Glutamatergic neuron (in vitro differentiated cells): ENCODE results near the gene RASSF5. TPM values are rescaled to one million over a fixed set of nuclear protein-coding genes. Genes with fewer than 3 reads are reported as not detected.
A peak's percentile ranks its signal among the peaks of the same experiment; 100 is the strongest.

Source experiments
- DNase-seq: peaks from one replicate; pipeline ENCODE4 v3.0.0; 2022
- H3K27ac Mint-ChIP-seq: one replicate; pipeline ENCODE4 v1.8.0; 2020; ENCODE audit warnings: mild to moderate bottlenecking, mixed read lengths, inconsistent platforms; ENCODE audit not compliant: unreplicated experiment
- H3K27me3 Mint-ChIP-seq: one replicate; pipeline ENCODE4 v1.8.0; 2020; ENCODE audit warnings: mild to moderate bottlenecking, moderate library complexity, mixed read lengths, inconsistent platforms; ENCODE audit not compliant: unreplicated experiment
- H3K36me3 Mint-ChIP-seq: one replicate; pipeline ENCODE4 v1.8.0; 2020; ENCODE audit warnings: mild to moderate bottlenecking, mixed read lengths, inconsistent platforms; ENCODE audit not compliant: unreplicated experiment
- H3K4me1 Mint-ChIP-seq: one replicate; pipeline ENCODE4 v1.8.0; 2020; ENCODE audit warnings: mild to moderate bottlenecking, low read depth, mixed read lengths, inconsistent platforms; ENCODE audit not compliant: unreplicated experiment
- H3K4me3 Mint-ChIP-seq: one replicate; pipeline ENCODE4 v1.8.0; 2020; ENCODE audit warnings: mild to moderate bottlenecking, mixed read lengths, inconsistent platforms; ENCODE audit not compliant: unreplicated experiment
- H3K9me3 Mint-ChIP-seq: one replicate; pipeline ENCODE4 v1.8.0; 2020; ENCODE audit warnings: mild to moderate bottlenecking, moderate library complexity, mixed read lengths, inconsistent platforms; ENCODE audit not compliant: unreplicated experiment
- CTCF ChIP-seq: fragments of 200-600 bp; sonication (generic); IDR thresholded peaks from one replicate; pipeline ENCODE4 v1.5.0; 2021; ENCODE audit not compliant: partially characterized antibody, unreplicated experiment
- total RNA-seq: library from RNA; stranded (reverse); fragmentation: NEBNext Ultra II Directional; extraction: Animal tissue kit (Norgen Biotek cat#: 25700); gene quantifications from one replicate; pipeline ENCODE4 v1.2.1, GENCODE V29; 2021; ENCODE audit not compliant: unreplicated experiment

The RASSF5 gene
- total RNA-seq, 1 donor from 2014 or later = 2.7 TPM

GRCh38 chr1:206518743-206519142, 11.4 kb downstream of the RASSF5 start:
- no peaks in the 10 kb centered on the region for H3K9me3 Mint-ChIP-seq
- H3K27me3 Mint-ChIP-seq = peaks cover 8% of the 10 kb centered on the region
- peak overlapping the region; percentile 75 for H3K4me3 Mint-ChIP-seq
- TF ChIP-seq CTCF = no peak
- no peaks in the 10 kb centered on the region for H3K36me3 Mint-ChIP-seq
- H3K4me1 Mint-ChIP-seq = peaks cover 63% of the 10 kb centered on the region
- peak overlapping the region; percentile 74 for H3K27ac Mint-ChIP-seq
- DNase-seq = no peak

GRCh38 chr1:206521127-206521526, 13.8 kb downstream of the RASSF5 start:
- no peak for DNase-seq
- Mint-ChIP-seq H3K36me3 (no peaks in the 10 kb centered on the region), H3K27ac (no peak overlapping the region), H3K27me3 (peaks cover 3% of the 10 kb centered on the region), H3K9me3 (peaks cover 2% of the 10 kb centered on the region), H3K4me1 (peaks cover 46% of the 10 kb centered on the region), H3K4me3 (no peak overlapping the region)
- no peak for TF ChIP-seq CTCF

- peaks cover 2% of the 10 kb centered on the region for H3K9me3 Mint-ChIP-seq
- H3K36me3 Mint-ChIP-seq = no peaks in the 10 kb centered on the region
- no peak for DNase-seq
- peaks cover 49% of the 10 kb centered on the region for H3K4me1 Mint-ChIP-seq
- peaks cover 3% of the 10 kb centered on the region for H3K27me3 Mint-ChIP-seq
- H3K27ac Mint-ChIP-seq = no peak overlapping the region
- H3K4me3 Mint-ChIP-seq = peak overlapping the region; percentile 6
- no peak for TF ChIP-seq CTCF
Observed at GRCh38 chr1:206521694-206522402, 14.5 kb downstream of the RASSF5 start.

GRCh38 chr1:206524739-206525364, 17.5 kb downstream of the RASSF5 start:
- Mint-ChIP-seq H3K27me3 (peaks cover 6% of the 10 kb centered on the region), H3K27ac (no peak overlapping the region), H3K4me1 (peaks cover 26% of the 10 kb centered on the region), H3K9me3 (peaks cover 2% of the 10 kb centered on the region), H3K36me3 (no peaks in the 10 kb centered on the region), H3K4me3 (no peak overlapping the region)
- TF ChIP-seq CTCF = no peak
- DNase-seq = no peak

GRCh38 chr1:206526064-206526911, 19.0 kb downstream of the RASSF5 start:
- no peaks in the 10 kb centered on the region for H3K36me3 Mint-ChIP-seq
- H3K4me3 Mint-ChIP-seq = peak overlapping the region; percentile 1
- TF ChIP-seq CTCF = no peak
- H3K9me3 Mint-ChIP-seq = peaks cover 2% of the 10 kb centered on the region
- H3K4me1 Mint-ChIP-seq = peaks cover 19% of the 10 kb centered on the region
- peaks cover 6% of the 10 kb centered on the region for H3K27me3 Mint-ChIP-seq
- no peak overlapping the region for H3K27ac Mint-ChIP-seq
- DNase-seq = no peak
